Right lobe of liver (tissue), 6 donors: ENCODE results near the gene MAP3K4. TPM values are rescaled to one million over a fixed set of nuclear protein-coding genes. Genes with fewer than 3 reads are reported as not detected.

ENCODE experiments used
- ATAC-seq, 4 donors: fragments of 200-7000 bp; cut with Tn5 transposase; one replicate each; pipeline ENCODE4 v1.9.1; 2020; ENCODE audit warnings: mild to moderate bottlenecking in 4 of 4, moderate library complexity in 4 of 4
- DNase-seq, 3 donors: peaks; one replicate each; pipeline ENCODE4 v3.0.0-alpha.2; 2020
- H3K27ac ChIP-seq, 3 donors: fragments of 200-600 bp; one replicate each; pipeline ENCODE4 v1.8.0; 2022
- H3K27me3 ChIP-seq, 2 donors: fragments of 200-600 bp; one replicate each; pipeline ENCODE4 v1.8.0; 2022
- H3K36me3 ChIP-seq, 4 donors: fragments of 200-600 bp; sonication (generic) in 1 of 4; one replicate each; pipeline versions ENCODE4 v1.5.1 to v1.8.0; 2017 to 2022; ENCODE audit warnings: control low read depth in 1 of 4
- H3K4me1 ChIP-seq, 4 donors: fragments of 200-600 bp; sonication (generic) in 1 of 4; one replicate each; pipeline versions ENCODE4 v1.5.1 to v1.8.0; 2017 to 2022; ENCODE audit warnings: control low read depth in 1 of 4
- H3K4me3 ChIP-seq, 3 donors: fragments of 200-600 bp; one replicate each; pipeline ENCODE4 v1.8.0; 2022
- H3K9me3 ChIP-seq, 4 donors: fragments of 200-600 bp; sonication (generic) in 1 of 4; one replicate each; pipeline versions ENCODE4 v1.5.1 to v1.8.0; 2017 to 2022; ENCODE audit warnings: control low read depth in 1 of 4
- CTCF ChIP-seq, 4 donors: fragments of 200-600 bp in 3 of 4; fragments of 450-650 bp in 1 of 4; IDR thresholded peaks; one replicate each; pipeline versions ENCODE4 v1.5.1 to v1.8.0; 2016 to 2022; ENCODE audit warnings: antibody characterized with exemption in 4 of 4, mild to moderate bottlenecking in 2 of 4
- POLR2A ChIP-seq: fragments of 450-650 bp; IDR thresholded peaks from one replicate; pipeline ENCODE4 v1.6.1; 2017; ENCODE audit warnings: antibody characterized with exemption, mild to moderate bottlenecking
- WGBS: methylation state at CpG from one replicate; pipeline ENCODE4 v1.1.6; 2018; ENCODE audit warnings: low coverage, low lambda C conversion rate; ENCODE audit not compliant: insufficient coverage; ENCODE audit errors: missing lambda C conversion rate; 5-methylcytosine and 5-hydroxymethylcytosine counted together
- intact Hi-C, 2 donors: fragments of 100-400 bp; cut with DNase I; formaldehyde crosslinking; loops; one replicate each; pipeline versions ENCODE4 v1.11.2 to v1.14.1; 2022
- total RNA-seq, 6 experiments: library from RNA; depleted of rRNA in 2 of 6; stranded (reverse); fragments of >200 nt in 2 of 6; fragmentation: NEBNext Ultra II Directional in 3 of 6; extraction: Animal tissue kit (Norgen Biotek cat#: 25700) in 3 of 6; gene quantifications; one replicate each; pipeline versions ENCODE4 v1.1.0 to v1.2.4, GENCODE V29; 2016 to 2023
- donor health status: DM: no; HTN: yes; CAD: no.
- donor health status: DM: no; HTN: no; CAD: no.
- donor health status: DM: no; HTN: no; CAD: no.
- donor health status: DM: no; HTN: yes; CAD: no.
- donor health status: DM: no; HTN: yes; CAD: no.

MAP3K4 gene
- total RNA-seq, 6 experiments from 2014 or later, result 9.4 to 20.5 (median 13.1) TPM

- H3K27me3 ChIP-seq, result no peaks in the 10 kb centered on the region
- 93% methylated on average over 2 of the region's 2 CpGs for WGBS
- TF ChIP-seq CTCF (IDR thresholded peaks at IDR 0.05) (no peak), POLR2A (no peak)
- peaks cover 0 to 5% (median 0%) of the 10 kb centered on the region in 4 donors for H3K9me3 ChIP-seq
- DNase-seq (no peak), ATAC-seq (no peak)
- intact Hi-C loops, result no loop called here
- no peak overlapping the region for H3K4me3 ChIP-seq
- H3K4me1 ChIP-seq, result no peaks in the 10 kb centered on the region
- H3K27ac ChIP-seq, result no peak overlapping the region
- H3K36me3 ChIP-seq, result no peaks in the 10 kb centered on the region
Observed at GRCh38 chr6:161128230-161128629, 136.7 kb downstream of the MAP3K4 start.

- DNase-seq (no peak), ATAC-seq (no peak)
- H3K4me3 ChIP-seq, result no peak overlapping the region
- intact Hi-C loops, result no loop called here
- no peaks in the 10 kb centered on the region for H3K9me3 ChIP-seq
- WGBS, result 78% methylated on average over 9 of the region's 12 CpGs
- TF ChIP-seq POLR2A, result no peak
- H3K27me3 ChIP-seq, result no peaks in the 10 kb centered on the region
- H3K4me1 ChIP-seq, result no peaks in the 10 kb centered on the region
- no peaks in the 10 kb centered on the region for H3K36me3 ChIP-seq
- H3K27ac ChIP-seq, result no peak overlapping the region
Observed at GRCh38 chr6:161128680-161129196, 137.2 kb downstream of the MAP3K4 start.

- ATAC-seq (no peak), DNase-seq (no peak)
- H3K4me3 ChIP-seq, result no peak overlapping the region
- intact Hi-C loops, result no loop called here
- no peaks in the 10 kb centered on the region for H3K27me3 ChIP-seq
- no peaks in the 10 kb centered on the region for H3K4me1 ChIP-seq
- 85% methylated on average over 3 of the region's 7 CpGs for WGBS
- H3K9me3 ChIP-seq, result no peaks in the 10 kb centered on the region
- H3K36me3 ChIP-seq, result no peaks in the 10 kb centered on the region
- TF ChIP-seq POLR2A (no peak), CTCF (IDR thresholded peaks at IDR 0.05) (no peak)
- H3K27ac ChIP-seq, result no peak overlapping the region
Observed at GRCh38 chr6:161130541-161130940, 139.0 kb downstream of the MAP3K4 start.

GRCh38 chr6:161130967-161131766 lies 139.6 kb downstream of the MAP3K4 start:
- Histone ChIP-seq H3K4me3 (no peak overlapping the region), H3K4me1 (no peaks in the 10 kb centered on the region), H3K27me3 (no peaks in the 10 kb centered on the region), H3K27ac (no peak overlapping the region), H3K36me3 (no peaks in the 10 kb centered on the region), H3K9me3 (no peaks in the 10 kb centered on the region)
- WGBS, result 75% methylated on average over 1 of the region's 3 CpGs
- DNase-seq (no peak), ATAC-seq (no peak)
- intact Hi-C loops, result no loop called here
- TF ChIP-seq POLR2A (no peak), CTCF (IDR thresholded peaks at IDR 0.05) (no peak)

GRCh38 chr6:161132384-161132783 lies 140.8 kb downstream of the MAP3K4 start:
- WGBS, result 100% methylated on average over 2 of the region's 11 CpGs
- no peaks in the 10 kb centered on the region for H3K27me3 ChIP-seq
- no peak overlapping the region for H3K4me3 ChIP-seq
- H3K36me3 ChIP-seq, result no peaks in the 10 kb centered on the region
- intact Hi-C loops, result no loop called here
- DNase-seq (no peak), ATAC-seq (no peak)
- no peaks in the 10 kb centered on the region for H3K4me1 ChIP-seq
- H3K9me3 ChIP-seq, result no peaks in the 10 kb centered on the region
- H3K27ac ChIP-seq, result no peak overlapping the region
- TF ChIP-seq CTCF (IDR thresholded peaks at IDR 0.05) (no peak), POLR2A (no peak)
